HepG2 (cell line): ENCODE data around the gene SFXN5.

Experiments
- CAMTA2 ChIP-seq: sonication (generic); formaldehyde crosslinking; IDR thresholded peaks from 2 replicates; pipeline ENCODE4 v1.4.0; 2020; ENCODE audit warnings: mild to moderate bottlenecking, missing genetic modification reagents, borderline replicate concordance
- EZH2 ChIP-seq: conservative IDR thresholded peaks from 2 replicates; pipeline ENCODE4 v1.6.1; 2012; ENCODE audit warnings: mild to moderate bottlenecking, low read depth, low read length, moderate library complexity
- FOXK1 ChIP-seq: sonication (generic); formaldehyde crosslinking; IDR thresholded peaks from 2 replicates; pipeline ENCODE4 v1.4.0; 2020; ENCODE audit warnings: low read depth, missing genetic modification reagents, borderline replicate concordance
- HINFP ChIP-seq: sonication (generic); formaldehyde crosslinking; IDR thresholded peaks from 2 replicates; pipeline ENCODE4 v1.4.0; 2020; ENCODE audit warnings: low read depth, mild to moderate bottlenecking, missing genetic modification reagents
- PRDM15 ChIP-seq: sonication (generic); formaldehyde crosslinking; IDR thresholded peaks from 2 replicates; pipeline ENCODE4 v1.4.0; 2020; ENCODE audit warnings: missing genetic modification reagents
- RAD21 ChIP-seq: fragments of 450-650 bp; formaldehyde crosslinking; IDR thresholded peaks from 2 replicates; pipeline ENCODE4 v1.5.0; 2020; ENCODE audit warnings: mild to moderate bottlenecking
- REST ChIP-seq, 2 experiments: IDR thresholded peaks; 2 replicates each; pipeline ENCODE4 v1.6.1; 2011 to 2012; ENCODE audit warnings: low read length in 2 of 2, borderline replicate concordance in 1 of 2, low read depth in 1 of 2, mild to moderate bottlenecking in 1 of 2, moderate library complexity in 1 of 2
- SNAPC2 ChIP-seq: sonication (generic); formaldehyde crosslinking; IDR thresholded peaks from 2 replicates; pipeline ENCODE4 v1.8.1; 2022; ENCODE audit warnings: mild to moderate bottlenecking, missing genetic modification reagents
- TAF1 ChIP-seq: sonication (generic); formaldehyde crosslinking; IDR thresholded peaks from 2 replicates; pipeline ENCODE4 v1.4.0; 2020; ENCODE audit warnings: missing genetic modification reagents
- ZBTB33 ChIP-seq: sonication (generic); formaldehyde crosslinking; IDR thresholded peaks from 2 replicates; pipeline ENCODE4 v1.4.0; 2020; ENCODE audit warnings: missing genetic modification reagents
- TF ChIP-seq, protein P1 (sequence below): sonication (generic); formaldehyde crosslinking; IDR thresholded peaks from 2 replicates; pipeline ENCODE4 v1.5.0; 2020; ENCODE audit warnings: missing genetic modification reagents
- TF ChIP-seq, protein P2 (sequence below): sonication (generic); formaldehyde crosslinking; IDR thresholded peaks from 2 replicates; pipeline ENCODE4 v1.4.0; 2020; ENCODE audit warnings: missing genetic modification reagents
- TF ChIP-seq, protein P3 (sequence below): sonication (generic); formaldehyde crosslinking; IDR thresholded peaks from 2 replicates; pipeline ENCODE4 v1.5.0; 2020; ENCODE audit warnings: mild to moderate bottlenecking, missing genetic modification reagents, moderate library complexity

- TF ChIP-seq FOXK1 (CRISPR knock-in tag) (no peak), RAD21 (no peak), REST (IDR thresholded peaks at IDR 0.05; ENCODE audit: borderline replicate concordance in 1 of 2, low read depth in 1 of 2, low read length in 2 of 2) (no peak), EZH2 (no peak), ZBTB33 (CRISPR knock-in tag) (no peak), HINFP (CRISPR knock-in tag) (no peak), CAMTA2 (CRISPR knock-in tag) (no peak), PRDM15 (no peak), TAF1 (CRISPR knock-in tag) (no peak), SNAPC2 (CRISPR knock-in tag) (no peak)
- TF ChIP-seq, protein P1, sequence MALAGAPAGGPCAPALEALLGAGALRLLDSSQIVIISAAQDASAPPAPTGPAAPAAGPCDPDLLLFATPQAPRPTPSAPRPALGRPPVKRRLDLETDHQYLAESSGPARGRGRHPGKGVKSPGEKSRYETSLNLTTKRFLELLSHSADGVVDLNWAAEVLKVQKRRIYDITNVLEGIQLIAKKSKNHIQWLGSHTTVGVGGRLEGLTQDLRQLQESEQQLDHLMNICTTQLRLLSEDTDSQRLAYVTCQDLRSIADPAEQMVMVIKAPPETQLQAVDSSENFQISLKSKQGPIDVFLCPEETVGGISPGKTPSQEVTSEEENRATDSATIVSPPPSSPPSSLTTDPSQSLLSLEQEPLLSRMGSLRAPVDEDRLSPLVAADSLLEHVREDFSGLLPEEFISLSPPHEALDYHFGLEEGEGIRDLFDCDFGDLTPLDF (CRISPR knock-in tag), result no peak
- TF ChIP-seq, protein P2, sequence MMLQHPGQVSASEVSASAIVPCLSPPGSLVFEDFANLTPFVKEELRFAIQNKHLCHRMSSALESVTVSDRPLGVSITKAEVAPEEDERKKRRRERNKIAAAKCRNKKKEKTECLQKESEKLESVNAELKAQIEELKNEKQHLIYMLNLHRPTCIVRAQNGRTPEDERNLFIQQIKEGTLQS (CRISPR knock-in tag), result no peak
- TF ChIP-seq, protein P3, sequence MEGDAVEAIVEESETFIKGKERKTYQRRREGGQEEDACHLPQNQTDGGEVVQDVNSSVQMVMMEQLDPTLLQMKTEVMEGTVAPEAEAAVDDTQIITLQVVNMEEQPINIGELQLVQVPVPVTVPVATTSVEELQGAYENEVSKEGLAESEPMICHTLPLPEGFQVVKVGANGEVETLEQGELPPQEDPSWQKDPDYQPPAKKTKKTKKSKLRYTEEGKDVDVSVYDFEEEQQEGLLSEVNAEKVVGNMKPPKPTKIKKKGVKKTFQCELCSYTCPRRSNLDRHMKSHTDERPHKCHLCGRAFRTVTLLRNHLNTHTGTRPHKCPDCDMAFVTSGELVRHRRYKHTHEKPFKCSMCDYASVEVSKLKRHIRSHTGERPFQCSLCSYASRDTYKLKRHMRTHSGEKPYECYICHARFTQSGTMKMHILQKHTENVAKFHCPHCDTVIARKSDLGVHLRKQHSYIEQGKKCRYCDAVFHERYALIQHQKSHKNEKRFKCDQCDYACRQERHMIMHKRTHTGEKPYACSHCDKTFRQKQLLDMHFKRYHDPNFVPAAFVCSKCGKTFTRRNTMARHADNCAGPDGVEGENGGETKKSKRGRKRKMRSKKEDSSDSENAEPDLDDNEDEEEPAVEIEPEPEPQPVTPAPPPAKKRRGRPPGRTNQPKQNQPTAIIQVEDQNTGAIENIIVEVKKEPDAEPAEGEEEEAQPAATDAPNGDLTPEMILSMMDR (CRISPR knock-in tag), result no peak
Observed at GRCh38 chr2:72946466-72946865, 125.0 kb downstream of the SFXN5 start.
